Mesodermal cell (in vitro differentiated cells): Measurements from ENCODE around the gene GRIK3.

Source experiments
- H3K27ac ChIP-seq: 2 replicates; pipeline ENCODE4 v1.7.0; 2013; ENCODE audit warnings: mild to moderate bottlenecking, low read depth, low read length, moderate library complexity; ENCODE audit not compliant: severe bottlenecking
- H3K36me3 ChIP-seq: 2 replicates; pipeline ENCODE4 v1.7.1; 2013; ENCODE audit warnings: mild to moderate bottlenecking, low read length, moderate library complexity; ENCODE audit not compliant: control insufficient read depth, insufficient read depth
- H3K4me1 ChIP-seq: one replicate; pipeline ENCODE4 v1.7.1; 2013; ENCODE audit warnings: mild to moderate bottlenecking, low read length; ENCODE audit not compliant: insufficient read depth, control insufficient read depth, poor library complexity, severe bottlenecking
- H3K4me3 ChIP-seq: 2 replicates; pipeline ENCODE4 v1.7.0; 2013; ENCODE audit warnings: low read length, control low read depth, mild to moderate bottlenecking; ENCODE audit not compliant: insufficient read depth, poor library complexity, severe bottlenecking; ENCODE audit errors: extremely low read depth
- H3K9me3 ChIP-seq: 2 replicates; pipeline ENCODE4 v1.7.1; 2013; ENCODE audit warnings: mild to moderate bottlenecking, low read length, moderate library complexity; ENCODE audit not compliant: control insufficient read depth
- WGBS, 2 experiments: methylation state at CpG; one replicate each; pipeline ENCODE4 v1.1.5; 2013; ENCODE audit warnings: missing lambda C conversion rate in 2 of 2; ENCODE audit not compliant: insufficient coverage in 2 of 2; 5-methylcytosine and 5-hydroxymethylcytosine counted together

The GRIK3 gene

GRCh38 chr1:36831186-36831810 is 203.0 kb downstream of the GRIK3 start:
- Histone ChIP-seq H3K9me3 (no peaks in the 10 kb centered on the region), H3K36me3 (no peaks in the 10 kb centered on the region), H3K4me3 (no peak overlapping the region), H3K4me1 (no peaks in the 10 kb centered on the region), H3K27ac (no peak overlapping the region)
- 84 to 95% methylated on average over 7 to 8 of the region's 9 CpGs for WGBS, 2 experiments

GRCh38 chr1:36829961-36830360 is 204.4 kb downstream of the GRIK3 start:
- H3K36me3 ChIP-seq = no peaks in the 10 kb centered on the region
- H3K4me1 ChIP-seq = no peaks in the 10 kb centered on the region
- no peaks in the 10 kb centered on the region for H3K9me3 ChIP-seq
- no peak overlapping the region for H3K27ac ChIP-seq
- H3K4me3 ChIP-seq = no peak overlapping the region
- 93% methylated on average over 3 to 4 of the region's 4 CpGs for WGBS, 2 experiments

GRCh38 chr1:36829066-36829465 is 205.2 kb downstream of the GRIK3 start:
- no peak overlapping the region for H3K27ac ChIP-seq
- H3K4me1 ChIP-seq = peaks cover 7% of the 10 kb centered on the region
- H3K36me3 ChIP-seq = no peaks in the 10 kb centered on the region
- WGBS, 2 experiments = 82 to 93% methylated on average over 4 of the region's 6 CpGs
- no peak overlapping the region for H3K4me3 ChIP-seq
- no peaks in the 10 kb centered on the region for H3K9me3 ChIP-seq

- H3K27ac ChIP-seq = no peak overlapping the region
- 85 to 97% methylated on average over 6 of the region's 6 CpGs for WGBS, 2 experiments
Observed at GRCh38 chr1:36825226-36825625, 209.1 kb downstream of the GRIK3 start.

GRCh38 chr1:36824390-36824861 is 209.9 kb downstream of the GRIK3 start:
- H3K36me3 ChIP-seq = no peaks in the 10 kb centered on the region
- H3K4me3 ChIP-seq = no peak overlapping the region
- H3K27ac ChIP-seq = peak overlapping the region; percentile 89
- H3K4me1 ChIP-seq = peaks cover 10% of the 10 kb centered on the region
- H3K9me3 ChIP-seq = no peaks in the 10 kb centered on the region
- WGBS, 2 experiments = 31 to 36% methylated on average over 8 to 10 of the region's 12 CpGs

More at GRCh38 chr1:36825226-36825625, 209.1 kb downstream of the GRIK3 start:
- Histone ChIP-seq H3K9me3 (no peaks in the 10 kb centered on the region), H3K36me3 (no peaks in the 10 kb centered on the region), H3K4me1 (peaks cover 10% of the 10 kb centered on the region), H3K4me3 (no peak overlapping the region)

GRCh38 chr1:36822648-36823047 is 211.7 kb downstream of the GRIK3 start:
- Histone ChIP-seq H3K27ac (no peak overlapping the region), H3K9me3 (no peaks in the 10 kb centered on the region), H3K4me3 (no peak overlapping the region), H3K36me3 (no peaks in the 10 kb centered on the region), H3K4me1 (peaks cover 10% of the 10 kb centered on the region)
- WGBS, 2 experiments = 91 to 94% methylated on average over 1 to 2 of the region's 2 CpGs

GRCh38 chr1:36821386-36821785 is 212.9 kb downstream of the GRIK3 start:
- WGBS, 2 experiments = 86 to 94% methylated on average over 6 to 7 of the region's 7 CpGs
- no peaks in the 10 kb centered on the region for H3K9me3 ChIP-seq

GRCh38 chr1:36818771-36819170 is 215.5 kb downstream of the GRIK3 start:
- peaks cover under 1% of the 10 kb centered on the region for H3K4me1 ChIP-seq
- H3K27ac ChIP-seq = no peak overlapping the region
- no peak overlapping the region for H3K4me3 ChIP-seq
- H3K36me3 ChIP-seq = no peaks in the 10 kb centered on the region
- 78 to 95% methylated on average over 1 to 2 of the region's 2 CpGs for WGBS, 2 experiments
- H3K9me3 ChIP-seq = no peaks in the 10 kb centered on the region

More at GRCh38 chr1:36821386-36821785, 212.9 kb downstream of the GRIK3 start:
- no peaks in the 10 kb centered on the region for H3K36me3 ChIP-seq
- no peak overlapping the region for H3K4me3 ChIP-seq
- no peak overlapping the region for H3K27ac ChIP-seq
- peaks cover 10% of the 10 kb centered on the region for H3K4me1 ChIP-seq

- no peaks in the 10 kb centered on the region for H3K9me3 ChIP-seq
- H3K36me3 ChIP-seq = no peaks in the 10 kb centered on the region
- H3K27ac ChIP-seq = no peak overlapping the region
- H3K4me3 ChIP-seq = no peak overlapping the region
- WGBS, 2 experiments = 93 to 100% methylated on average over 1 to 2 of the region's 2 CpGs
- H3K4me1 ChIP-seq = no peaks in the 10 kb centered on the region
Observed at GRCh38 chr1:36816348-36816747, 218.0 kb downstream of the GRIK3 start.

- no peaks in the 10 kb centered on the region for H3K36me3 ChIP-seq
- H3K4me1 ChIP-seq = no peaks in the 10 kb centered on the region
- no peak overlapping the region for H3K27ac ChIP-seq
- H3K4me3 ChIP-seq = no peak overlapping the region
- H3K9me3 ChIP-seq = no peaks in the 10 kb centered on the region
- 74 to 82% methylated on average over 4 of the region's 4 CpGs for WGBS, 2 experiments
Observed at GRCh38 chr1:36814774-36815173, 219.5 kb downstream of the GRIK3 start.

GRCh38 chr1:36814083-36814482 is 220.2 kb downstream of the GRIK3 start:
- WGBS, 2 experiments = 85 to 87% methylated on average over 4 to 7 of the region's 7 CpGs
- H3K4me3 ChIP-seq = no peak overlapping the region
- H3K4me1 ChIP-seq = no peaks in the 10 kb centered on the region
- no peaks in the 10 kb centered on the region for H3K9me3 ChIP-seq
- H3K36me3 ChIP-seq = no peaks in the 10 kb centered on the region
- no peak overlapping the region for H3K27ac ChIP-seq
